Activated CD8-positive, alpha-beta memory T cell treated with anti-CD3 and anti-CD28 coated beads, Interleukin-2, amount 50 U/mL, for 24 hours (primary cell): ENCODE measurements around the gene FAM98B.

Source experiments
- DNase-seq: peaks from one replicate; pipeline ENCODE4 v3.0.0-alpha.2; 2020; ENCODE audit errors: extremely low read depth

FAM98B gene

DNA sequence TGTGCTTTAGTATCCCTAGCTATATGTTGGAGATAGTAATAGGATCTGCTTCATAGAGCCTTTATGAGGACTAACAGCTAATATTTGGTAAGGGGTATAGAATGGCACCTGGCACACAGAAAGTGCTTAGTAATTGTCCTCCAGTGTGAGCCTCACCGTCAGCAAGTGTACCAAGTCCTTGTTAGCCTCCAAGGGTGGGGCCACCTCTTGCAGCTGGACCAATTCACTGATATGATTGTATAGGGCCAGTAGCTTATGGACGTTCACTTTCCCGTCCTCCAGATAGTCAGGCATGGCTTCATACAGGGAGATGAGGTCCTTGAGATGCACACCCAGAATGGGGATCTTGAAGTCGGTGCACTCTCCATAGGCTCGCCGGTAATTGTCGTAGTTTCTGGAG, 53.6 kb downstream of the FAM98B start:
- no peak for DNase-seq

DNA sequence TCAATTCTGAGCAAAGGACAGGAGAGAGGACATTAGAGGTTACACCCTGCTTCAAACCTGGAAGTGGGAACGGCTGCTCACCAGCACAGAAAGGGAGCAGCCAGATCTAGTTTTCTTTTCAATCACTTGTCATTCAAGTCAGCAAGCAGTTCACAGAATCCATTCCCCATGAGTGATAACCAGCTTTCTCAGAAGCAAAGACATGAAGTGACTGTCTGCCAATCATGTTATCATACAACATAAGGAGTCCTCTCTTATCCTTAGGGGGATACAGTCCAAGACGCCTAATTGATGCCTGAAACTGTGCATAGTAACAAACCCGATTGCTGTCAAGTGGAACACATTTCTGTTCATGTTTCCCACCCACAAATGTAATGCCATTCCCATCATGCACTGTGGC, 54.7 kb downstream of the FAM98B start:
- DNase-seq = no peak

DNA sequence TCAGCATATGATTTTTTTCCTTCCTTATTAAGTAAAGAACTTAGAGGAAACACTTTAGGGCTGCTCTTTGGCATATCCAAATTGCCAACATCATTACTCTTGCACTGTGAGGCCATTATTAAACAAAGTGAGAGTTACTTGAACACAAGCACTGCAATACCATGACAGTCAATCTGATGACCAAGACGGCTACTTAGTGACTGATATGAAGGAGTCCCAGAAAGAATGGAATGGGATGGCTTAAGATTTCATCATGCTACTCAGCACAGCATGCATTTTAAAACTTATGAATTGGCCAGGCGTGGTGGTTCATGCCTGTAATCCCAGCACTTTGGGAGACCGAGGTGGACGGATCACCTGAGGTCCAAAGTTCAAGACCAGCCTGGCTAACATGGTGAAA, 55.2 kb downstream of the FAM98B start:
- no peak for DNase-seq

DNA sequence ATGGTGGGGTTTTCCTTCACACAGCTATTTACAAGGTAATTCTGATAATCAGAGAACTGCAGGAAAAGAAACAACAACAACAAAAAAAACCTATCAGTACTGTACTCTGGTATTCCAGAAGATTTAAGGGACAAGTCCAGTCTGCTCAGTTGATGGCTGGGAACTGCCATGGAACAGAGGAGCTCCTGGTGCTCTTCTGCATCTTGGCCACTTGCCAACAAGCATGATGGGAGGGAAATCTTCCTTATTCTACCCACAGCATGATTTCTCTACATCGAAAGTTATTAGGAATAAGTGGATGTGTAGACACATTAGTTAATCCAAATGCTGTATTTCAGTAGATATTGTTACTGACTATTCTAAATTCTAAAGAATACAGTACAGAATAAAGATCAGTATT, 59.0 kb downstream of the FAM98B start:
- DNase-seq = no peak

DNA sequence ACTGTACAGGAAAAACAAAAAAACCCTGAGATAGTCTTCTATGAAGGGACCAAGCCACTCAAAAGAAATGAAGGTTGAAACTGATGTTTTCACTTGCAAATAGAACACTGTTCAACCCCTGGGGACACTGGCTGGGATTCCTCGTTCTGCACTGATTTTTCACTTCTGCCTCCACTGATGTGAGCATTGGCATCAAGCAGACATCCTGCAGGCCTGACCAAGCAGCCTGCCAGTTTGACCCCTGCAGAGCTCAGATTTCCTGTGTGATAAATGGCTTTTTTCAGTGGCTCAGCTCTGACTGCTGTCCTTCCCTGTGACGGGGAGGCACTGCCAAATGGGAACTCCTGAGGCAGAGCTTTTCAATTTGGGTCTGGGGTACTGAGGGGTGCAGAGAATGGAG, 60.7 kb downstream of the FAM98B start:
- DNase-seq = no peak

DNA sequence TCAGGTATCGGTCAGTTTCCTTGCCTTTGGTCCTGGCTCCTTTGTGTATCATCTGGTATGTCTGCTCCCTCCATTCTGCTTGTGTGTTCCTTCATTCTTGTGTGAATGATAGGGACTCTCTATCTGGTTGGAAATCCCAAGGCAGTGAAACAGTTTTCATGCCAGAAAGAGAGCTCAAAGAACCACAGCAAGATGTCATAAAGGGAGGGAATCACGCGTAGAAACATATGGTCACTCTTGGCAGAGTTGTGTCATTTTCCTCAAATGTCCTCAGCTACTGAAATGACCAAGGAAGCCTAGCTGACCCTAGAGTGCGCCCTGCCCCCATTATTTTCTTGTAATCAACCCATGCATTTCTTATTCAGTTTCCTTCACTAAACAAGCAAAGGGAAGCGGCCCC, 62.7 kb downstream of the FAM98B start:
- DNase-seq = no peak

DNA sequence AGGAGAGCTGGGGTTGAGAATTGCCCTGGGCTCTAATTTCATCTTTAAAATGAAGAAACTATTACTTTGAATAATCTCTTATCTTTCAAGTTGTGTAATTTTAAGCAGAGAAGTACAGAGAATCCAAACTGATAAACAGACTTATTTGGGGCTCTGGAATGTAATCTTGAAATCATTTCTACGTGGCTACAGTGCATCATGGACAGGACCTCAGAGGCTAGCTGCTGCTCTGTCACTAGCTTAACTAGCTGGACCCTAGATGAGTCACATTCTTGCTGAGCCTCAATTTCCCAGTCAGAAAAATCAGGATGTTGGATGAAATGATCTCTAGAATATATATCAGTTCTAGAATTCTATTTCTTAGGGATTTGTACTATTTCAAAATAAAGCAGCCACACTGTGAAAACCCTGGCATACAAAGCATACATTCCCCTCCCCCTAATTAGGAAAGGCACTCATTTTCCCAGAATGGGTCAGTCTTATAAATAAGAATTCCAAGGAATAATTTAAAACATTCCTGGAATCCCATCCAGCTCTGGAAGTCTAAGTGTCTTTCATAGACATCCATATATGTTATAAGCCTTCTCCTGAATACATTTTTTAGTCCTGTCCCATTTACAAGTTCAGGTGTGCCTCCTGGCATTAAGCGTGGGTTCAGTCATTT, 63.5 kb downstream of the FAM98B start:
- no peak for DNase-seq

DNA sequence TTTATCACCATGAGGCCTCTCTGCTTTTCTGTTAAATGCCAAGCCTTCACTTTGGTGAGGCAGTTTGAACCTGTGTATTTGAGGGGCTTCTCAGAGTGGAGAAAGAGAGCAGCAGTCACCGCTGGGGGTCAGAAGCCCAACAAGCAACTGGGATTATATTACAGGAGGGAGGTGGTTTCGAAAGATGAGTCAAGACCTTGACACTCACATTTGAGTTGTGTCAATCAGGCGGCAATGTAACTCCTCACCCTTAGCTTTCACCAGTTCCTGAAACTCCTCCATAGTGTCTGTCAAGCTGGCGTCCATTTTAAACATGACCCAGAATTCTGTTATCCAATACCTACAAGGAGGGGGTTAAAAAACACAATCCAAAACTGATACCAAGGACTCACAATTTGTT, 64.2 kb downstream of the FAM98B start:
- DNase-seq = no peak

DNA sequence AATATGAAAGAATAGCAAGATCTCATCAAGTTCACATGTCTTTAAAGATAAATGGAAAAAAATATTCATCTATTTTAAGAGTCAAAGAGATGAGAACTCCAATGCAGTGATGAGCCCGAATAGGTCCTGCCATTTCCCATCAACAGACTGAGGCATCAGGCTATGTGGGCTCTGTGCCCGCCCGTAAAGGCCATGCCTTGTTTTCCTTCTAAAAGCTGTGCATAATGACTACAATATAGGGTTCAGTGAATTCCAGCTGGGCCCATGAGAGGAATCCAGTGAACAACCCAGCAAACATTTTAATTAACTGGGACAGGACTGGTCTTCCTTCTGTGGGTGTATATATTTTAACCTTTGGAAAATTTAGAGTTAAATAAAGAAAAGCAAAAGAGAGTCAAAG, 66.1 kb downstream of the FAM98B start:
- no peak for DNase-seq

DNA sequence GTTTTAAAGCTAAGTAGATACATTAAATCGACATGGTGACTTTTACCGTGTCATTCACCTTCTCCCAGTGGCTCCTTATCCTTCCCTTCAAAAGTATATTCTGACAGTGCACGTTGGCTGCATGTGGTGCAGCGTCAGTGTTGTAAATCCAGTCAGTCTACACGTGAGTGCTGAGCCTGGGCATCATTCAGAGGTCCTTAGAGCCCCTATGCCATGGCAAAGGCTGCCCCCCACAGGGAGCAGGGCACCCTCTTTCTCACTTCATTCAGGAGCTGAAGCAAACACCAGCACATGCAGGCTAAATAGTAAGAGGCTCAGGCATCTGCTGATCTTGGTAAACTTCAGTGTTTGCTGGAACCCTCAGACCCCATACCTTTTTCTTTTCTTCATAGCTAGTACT, 67.4 kb downstream of the FAM98B start:
- DNase-seq = no peak

DNA sequence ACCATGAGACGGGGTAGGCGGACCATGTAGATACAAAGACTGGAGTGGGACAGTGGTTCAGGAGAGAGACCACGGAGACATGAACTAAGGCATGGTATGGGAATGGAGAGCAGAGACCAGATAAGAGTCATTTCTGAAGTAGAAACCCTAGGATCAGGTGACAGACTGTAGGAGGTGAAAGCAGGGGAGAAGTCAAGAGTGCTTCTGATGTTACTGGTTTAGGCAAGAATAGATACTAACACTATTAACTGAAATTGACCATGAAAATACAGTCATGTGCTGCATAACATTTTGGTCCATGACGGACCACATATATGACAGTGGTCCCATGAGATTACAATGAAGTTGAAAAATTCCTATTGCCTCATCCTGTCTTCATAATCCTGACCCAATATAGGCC, 69.0 kb downstream of the FAM98B start:
- DNase-seq = no peak

DNA sequence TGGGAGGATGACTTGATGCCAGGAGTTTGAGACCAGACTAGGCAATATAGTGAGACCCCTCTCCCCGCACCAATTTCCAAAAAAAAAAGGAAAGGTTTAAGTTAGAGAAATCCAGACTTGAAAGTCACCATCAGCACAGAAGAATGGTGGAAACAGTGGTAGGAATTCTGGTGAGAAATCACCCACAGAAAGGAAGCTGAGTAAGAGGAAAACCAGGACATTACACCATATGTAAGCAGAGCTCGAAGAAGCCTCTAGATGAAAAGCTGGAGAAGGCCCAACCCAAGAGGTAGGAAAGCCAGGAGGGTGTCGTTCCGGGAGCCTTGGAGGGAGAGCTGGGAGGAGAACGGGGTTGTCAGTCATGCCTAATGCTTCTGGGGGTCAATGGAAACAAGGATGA, 70.2 kb downstream of the FAM98B start:
- DNase-seq = no peak

DNA sequence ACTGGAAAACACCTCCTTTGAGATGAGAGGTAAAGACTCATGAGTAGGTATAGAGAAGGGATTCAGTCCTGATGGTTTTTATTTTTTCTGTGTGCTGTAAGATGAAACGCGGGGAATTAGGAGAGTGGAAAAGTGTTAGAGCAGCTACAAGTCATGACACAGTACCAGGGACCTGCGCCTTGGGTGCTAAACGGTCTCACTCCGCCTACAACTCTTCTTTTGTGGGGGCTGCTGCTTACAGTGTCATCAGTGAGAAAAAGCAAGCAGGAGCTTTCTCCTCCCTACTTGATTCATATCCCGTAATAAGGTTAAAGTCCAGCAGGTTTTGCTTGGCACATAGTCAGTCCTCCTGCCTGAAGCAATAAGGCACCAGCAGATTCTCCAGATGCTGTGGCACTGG, 71.6 kb downstream of the FAM98B start:
- no peak for DNase-seq

DNA sequence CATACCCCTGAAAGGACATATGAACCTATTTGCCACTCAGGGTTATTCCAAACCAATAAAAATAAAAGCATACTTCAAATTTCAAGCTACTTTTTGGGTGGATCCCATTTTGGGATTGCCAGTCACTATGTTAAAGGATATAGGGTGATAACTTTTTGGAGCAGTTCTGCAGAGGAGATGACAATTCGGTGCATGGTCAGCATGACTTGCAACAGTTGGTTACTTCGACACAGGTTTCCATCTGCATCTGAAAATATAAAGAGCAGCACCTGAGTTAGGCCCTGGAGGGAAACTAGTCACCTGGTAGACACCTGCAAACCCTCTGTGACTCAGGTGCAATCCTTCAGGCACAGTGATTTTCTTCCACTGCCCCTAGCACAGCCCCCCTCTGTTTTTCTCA, 72.2 kb downstream of the FAM98B start:
- DNase-seq = no peak

DNA sequence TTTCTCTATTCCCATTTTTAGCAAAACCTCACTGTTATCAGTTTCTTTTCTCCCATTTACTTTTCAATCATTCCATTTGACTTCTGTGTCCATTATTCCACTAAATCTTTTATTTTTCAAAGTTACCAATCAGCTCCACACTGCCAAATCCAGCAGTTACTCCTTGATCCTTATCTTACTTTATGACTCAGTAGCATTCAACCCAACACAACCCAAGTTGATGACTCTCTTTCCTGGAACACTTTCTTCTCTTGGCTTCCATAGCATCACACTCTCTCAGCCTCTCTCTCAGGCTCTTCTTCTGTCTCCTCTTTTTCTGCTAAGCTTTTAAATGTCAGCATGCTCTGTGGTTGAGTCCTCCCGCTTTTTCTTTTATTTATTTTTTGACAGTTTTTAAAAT, 74.4 kb downstream of the FAM98B start:
- DNase-seq = no peak

DNA sequence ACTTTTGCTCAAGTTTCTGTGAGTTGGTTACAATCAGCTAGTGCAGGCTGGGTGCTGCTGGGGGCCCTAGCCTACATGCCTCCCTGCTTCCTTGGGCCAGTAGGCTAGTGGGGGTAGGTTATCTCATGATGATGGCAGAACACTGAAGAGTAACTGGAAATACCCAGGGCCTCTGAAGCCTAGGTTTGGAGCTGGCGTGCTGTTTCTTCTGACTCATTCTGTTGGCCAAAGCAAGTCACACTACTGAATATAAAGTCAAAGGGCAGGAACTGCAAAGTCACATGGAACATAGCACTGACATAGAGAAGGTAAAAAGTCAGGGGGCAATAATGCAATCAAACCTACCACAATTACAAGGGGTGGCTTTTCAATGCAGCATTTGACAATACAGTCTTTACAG, 76.2 kb downstream of the FAM98B start:
- no peak for DNase-seq

DNA sequence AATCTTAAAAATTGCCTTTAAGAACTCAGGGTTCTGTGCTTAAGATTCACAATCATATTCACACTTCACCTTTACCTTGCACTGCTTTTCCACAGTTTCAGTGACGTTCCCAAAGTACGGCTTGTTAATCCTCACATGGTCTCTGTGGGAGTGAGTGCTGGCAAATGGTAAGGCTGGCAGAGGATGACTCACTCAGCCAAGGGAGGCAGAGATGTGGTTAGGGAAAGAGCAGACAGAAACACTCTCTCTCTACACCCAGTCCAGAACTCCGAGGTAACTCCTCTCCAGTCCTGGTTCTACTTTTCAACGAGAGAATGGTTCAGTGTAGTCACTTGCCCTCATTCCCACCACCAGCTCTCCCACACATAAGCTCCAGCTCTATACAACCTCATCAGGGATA, 77.6 kb downstream of the FAM98B start:
- no peak for DNase-seq

DNA sequence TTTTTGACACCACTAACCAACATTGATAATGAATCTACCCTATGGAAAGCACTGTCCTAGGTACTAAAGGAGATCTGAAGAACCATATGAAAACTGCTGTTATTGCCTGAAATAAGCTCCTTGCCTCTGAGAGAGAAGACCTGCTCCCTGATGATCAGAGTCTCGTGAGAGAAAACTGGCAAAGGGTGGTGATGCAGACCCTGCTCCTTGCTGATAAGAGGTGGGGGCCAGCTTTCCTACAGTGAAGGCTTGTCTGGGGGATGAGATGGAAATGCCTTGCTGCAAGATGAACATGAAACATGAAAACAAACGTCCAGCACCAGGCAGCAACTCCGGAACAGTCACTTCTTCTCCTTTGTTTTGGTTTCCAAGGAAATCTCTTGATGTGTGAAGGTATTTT, 78.8 kb downstream of the FAM98B start:
- DNase-seq = no peak

DNA sequence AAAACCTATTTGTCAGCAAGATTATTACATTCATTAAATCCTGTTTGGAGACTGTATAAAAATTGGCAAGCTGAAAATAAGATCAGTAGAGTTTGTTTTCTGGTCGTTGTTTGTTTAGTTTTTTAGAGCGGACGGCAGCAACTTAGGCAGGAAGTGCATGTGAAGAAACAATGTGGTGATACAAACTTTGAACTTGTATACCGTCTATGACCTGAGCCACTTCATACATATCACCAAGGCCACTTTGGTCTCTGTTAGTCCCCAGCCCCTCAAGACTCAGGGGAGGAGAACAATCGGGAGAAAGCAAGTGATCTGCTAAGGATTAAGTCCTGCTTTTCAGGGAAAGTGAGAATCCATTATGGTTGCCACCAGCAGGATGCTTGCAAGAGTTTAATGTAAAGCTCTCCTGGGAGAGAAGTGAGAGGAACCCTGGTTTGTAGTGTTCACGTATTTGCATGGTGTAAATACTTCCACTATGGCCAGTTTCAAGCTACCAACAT, 79.5 kb downstream of the FAM98B start:
- no peak for DNase-seq

DNA sequence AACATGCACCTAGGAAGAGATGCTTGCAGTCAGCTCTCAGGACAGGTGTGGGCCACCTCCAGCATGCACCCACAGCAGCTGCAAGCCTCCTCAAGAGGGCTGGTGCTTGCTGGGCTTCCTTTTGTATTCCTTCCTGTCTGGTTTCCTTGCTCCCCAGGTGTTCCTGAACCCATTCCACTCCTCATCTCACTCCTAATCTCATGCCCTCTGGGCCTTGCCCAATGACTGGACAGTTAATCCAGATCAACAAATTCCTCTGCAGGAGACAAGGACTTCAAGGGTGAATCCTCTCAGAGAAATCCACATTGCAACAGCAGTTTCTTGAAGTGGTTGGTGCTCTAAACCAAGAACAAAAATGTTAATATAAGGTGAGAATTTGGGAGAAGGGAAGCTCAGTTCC, 80.0 kb downstream of the FAM98B start:
- DNase-seq = no peak

DNA sequence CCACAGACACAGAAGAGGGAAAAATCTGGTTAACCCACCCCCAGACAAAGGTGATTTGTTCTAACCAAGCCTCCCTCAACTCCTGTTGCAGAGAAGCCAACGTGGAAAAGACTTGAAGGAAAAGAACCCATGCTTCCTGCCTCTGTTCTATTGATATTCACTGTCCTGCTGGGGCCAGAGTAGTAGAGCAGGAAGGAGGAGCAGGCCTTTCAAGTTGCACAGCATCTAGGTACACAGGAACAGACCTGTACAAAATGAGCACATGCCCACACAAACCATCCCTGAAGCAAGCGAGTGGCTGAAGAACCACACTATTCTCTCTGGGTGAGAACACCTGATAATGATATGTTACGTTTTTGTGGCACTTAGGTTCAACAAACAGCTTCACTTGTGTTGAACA, 80.8 kb downstream of the FAM98B start:
- DNase-seq = no peak

DNA sequence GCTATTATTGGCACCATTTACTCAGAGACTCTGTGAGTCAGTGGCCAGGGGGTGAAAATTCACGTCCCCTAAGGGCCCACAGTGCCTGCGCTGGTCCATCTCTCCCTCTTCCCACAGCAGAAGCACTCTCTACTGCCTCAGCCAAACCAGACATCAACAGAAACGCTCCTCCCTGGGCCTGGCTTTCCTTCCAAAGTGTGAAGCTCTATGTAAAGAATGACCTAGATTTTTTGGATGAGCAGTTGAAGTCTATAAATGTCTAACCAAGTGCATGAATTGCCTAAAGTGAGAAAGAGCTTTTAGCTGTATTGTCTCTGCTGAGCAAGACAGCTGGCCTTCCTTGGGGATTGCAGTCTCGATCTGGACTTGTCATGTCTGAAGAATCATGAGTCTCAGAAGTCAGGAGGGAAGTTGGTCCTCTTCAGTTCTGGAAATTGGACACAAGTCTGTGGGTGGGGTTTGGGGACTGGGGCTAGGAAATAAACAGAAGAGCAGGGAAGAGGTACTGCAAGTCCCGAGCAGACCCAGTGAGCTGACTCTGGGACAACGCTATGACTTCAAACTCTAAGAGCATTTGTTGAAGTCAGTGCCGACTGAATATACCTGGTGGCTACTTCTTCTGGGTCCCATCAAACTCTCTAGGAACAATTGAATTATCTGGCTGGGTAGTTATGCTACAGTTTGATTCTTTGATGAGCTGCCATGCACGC, 81.7 kb downstream of the FAM98B start:
- no peak for DNase-seq

DNA sequence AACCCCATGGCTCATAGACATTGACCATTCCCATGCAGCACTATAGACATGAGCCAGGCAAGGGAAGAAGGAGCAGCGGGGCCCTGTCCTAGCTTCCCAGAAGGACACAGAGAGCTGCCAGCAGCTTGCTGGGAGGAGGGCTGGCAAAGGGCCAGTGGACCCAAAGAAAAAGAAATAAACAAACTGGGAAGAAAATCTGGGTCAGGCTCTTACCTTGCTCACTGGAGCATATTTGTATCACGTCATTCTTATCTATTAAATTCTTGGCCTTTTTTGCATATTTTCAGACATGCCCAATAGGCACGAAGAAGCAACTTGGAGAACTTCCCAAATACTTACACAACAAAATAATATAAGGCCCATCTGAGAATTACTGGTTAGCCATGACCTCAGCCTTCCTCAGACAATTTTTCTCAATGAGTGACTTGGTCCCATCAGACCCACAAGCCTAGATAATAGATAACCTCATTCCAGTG, 82.3 kb downstream of the FAM98B start:
- DNase-seq = no peak
